DMS53 (cell line): Measurements from ENCODE around the gene UBTF.
A peak's percentile ranks its signal among the peaks of the same experiment; 100 is the strongest.

Experiments
- DNase-seq: peaks from one replicate; lab custom pipeline; 2025; lab: John Stamatoyannopoulos, UW

Gene UBTF

GRCh38 chr17:44241106-44241624 lies 21.7 kb upstream of the UBTF start:
- no peak for DNase-seq

GRCh38 chr17:44237886-44238285 lies 18.4 kb upstream of the UBTF start:
- peak; percentile 34 for DNase-seq

GRCh38 chr17:44236444-44236991 lies 17.0 kb upstream of the UBTF start:
- DNase-seq = no peak

DNA sequence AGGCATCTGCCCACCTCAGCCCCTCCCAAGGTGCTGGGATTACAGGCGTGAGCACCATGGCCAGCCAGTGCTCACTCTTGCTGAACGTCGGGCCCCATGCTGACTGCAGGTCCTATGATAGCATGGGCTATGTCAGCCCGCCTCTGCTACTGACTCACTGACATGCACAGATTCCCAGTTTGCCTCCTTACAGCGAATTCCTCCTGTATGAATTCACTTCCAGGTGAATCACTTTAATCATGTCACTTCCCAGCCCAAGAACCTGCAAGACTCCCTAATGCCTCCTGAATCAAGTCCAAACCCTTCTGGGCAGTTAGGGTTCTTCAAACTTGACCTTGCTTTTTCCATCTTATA lies 16.1 kb upstream of the UBTF start:
- DNase-seq = no peak

DNA sequence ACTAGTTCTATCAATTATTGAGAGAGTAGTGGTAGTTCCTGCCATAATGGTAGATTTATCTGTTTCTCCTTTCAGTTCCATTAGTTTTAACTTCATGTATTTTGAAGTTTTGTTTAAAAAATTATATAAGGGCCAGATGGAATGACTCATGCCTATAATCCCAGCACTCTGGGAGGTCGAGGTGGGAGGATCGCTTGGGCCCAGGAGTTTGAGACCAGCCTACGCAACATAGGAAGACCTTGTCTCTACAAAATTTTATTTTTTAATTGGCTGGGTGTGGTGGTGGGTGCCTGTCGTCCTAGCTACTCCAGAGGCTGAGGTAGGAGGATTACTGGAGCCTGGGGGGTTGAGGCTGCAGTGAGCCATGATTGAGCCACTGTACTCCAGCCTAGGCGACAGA lies 14.1 kb upstream of the UBTF start:
- no peak for DNase-seq

DNA sequence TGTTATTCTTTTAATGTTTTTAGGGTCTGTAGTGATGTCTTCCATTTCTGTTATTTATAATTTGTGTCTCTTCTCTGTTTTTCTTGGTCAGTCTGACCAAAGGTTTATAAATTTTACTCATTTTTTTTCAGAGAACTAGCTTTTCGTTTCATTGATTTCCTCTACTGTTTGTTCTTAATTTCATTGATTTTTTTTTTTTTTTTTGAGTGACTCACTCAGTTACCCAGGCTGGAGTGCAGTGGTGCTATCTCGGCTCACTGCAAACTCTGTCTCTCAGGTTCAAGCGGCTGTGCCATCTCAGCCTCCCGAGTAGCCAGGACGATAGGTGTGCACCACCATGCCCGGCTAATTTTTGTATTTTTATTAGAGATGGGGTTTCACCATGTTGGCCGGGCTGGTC lies 12.6 kb upstream of the UBTF start:
- DNase-seq = no peak

DNA sequence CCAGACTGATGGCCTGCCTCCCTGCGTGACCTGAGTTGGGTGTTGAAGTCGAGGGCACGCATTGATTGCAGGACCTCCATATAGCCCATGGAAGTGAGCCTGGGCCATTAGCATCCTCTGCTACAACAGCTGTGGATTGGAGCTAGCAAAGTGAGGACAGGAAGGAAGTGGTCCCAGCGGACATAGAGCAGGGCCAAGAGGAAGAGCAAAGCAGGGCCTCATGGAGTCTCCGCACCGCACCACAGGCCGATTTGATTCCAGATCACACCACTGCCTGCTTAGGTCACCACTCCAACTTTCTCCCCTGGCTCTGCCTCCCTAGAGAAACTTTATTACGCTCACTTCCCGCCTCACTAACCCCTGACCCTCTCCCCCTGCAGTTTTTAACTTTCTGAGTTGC lies 10.7 kb upstream of the UBTF start:
- no peak for DNase-seq

- DNase-seq = no peak
Observed at GRCh38 chr17:44229090-44229489, 9.6 kb upstream of the UBTF start.

DNA sequence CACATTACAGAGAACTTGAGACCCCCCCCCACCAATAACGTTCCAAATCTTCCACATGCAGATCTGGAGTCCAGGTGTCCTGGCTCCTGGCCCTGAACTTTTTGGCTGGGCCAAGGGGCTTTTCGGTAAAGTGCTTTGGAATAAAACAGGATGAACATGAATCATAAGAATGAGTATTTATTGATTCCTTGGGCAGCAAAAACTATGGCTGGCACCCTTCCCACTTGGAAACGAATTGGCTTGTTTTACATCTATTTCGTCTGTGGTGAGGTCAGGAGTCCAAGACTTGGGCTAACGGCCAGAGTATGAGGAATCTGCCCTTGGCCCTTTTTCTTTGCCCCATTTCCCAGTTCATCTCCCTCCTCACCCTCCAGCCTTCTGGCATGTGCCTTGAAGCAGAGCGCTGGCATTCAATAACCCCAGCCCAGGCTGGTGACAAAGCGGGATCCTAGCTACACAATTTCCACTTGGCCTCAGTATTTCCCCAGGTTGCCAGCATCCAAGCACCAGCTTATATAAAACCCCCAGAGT lies 4.1 kb upstream of the UBTF start:
- no peak for DNase-seq

DNA sequence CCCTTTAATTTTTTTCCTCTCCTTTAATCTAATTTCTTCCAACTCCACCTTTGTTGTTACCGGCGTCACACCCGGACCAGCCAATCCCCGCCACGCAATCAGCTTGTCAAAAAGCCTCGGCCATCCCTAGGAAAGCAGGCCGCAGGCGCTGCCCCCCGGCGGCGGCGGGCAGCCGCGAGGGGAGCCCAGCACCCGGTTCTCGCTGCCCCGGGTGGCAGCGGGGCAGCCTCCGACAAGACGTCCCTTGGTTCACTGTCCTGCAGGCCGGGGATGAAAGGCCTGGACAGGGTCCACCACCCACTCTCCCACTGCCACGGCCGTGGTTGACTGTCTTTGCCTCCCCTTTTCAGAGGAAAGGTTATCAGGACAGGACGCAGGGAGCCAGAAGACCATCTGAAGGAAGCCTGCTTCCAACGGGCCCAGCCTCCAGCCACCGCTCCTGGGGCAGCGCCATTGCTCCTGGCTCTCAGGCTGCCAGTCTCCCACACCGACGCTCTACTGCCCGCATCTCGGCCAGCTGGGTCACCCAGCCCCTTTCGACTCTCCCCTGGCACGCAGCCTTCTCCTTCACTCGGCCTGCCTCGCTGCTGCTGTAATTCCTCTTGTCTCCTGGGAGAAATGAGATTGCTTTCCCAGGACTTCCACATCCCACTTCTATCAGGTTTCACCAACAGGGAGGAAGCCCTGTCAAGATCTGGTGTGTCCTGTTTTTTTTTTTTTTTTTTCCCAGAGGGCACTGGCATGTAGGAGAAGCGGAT lies 2.8 kb upstream of the UBTF start:
- DNase-seq = peak; percentile 76

DNA sequence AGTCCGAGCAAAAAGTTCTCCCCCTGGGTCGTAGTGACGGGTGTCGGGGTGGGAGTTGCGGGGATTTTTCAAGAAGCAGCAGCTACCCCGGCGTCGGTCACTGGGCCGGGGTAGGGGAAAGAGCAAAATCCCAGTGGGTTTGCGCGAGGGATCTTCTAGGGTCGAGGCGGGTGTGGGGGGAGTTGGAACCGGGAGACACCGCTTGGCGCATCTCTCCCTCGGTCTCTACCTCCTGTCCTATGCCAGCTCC lies 2.3 kb upstream of the UBTF start:
- DNase-seq = no peak

DNA sequence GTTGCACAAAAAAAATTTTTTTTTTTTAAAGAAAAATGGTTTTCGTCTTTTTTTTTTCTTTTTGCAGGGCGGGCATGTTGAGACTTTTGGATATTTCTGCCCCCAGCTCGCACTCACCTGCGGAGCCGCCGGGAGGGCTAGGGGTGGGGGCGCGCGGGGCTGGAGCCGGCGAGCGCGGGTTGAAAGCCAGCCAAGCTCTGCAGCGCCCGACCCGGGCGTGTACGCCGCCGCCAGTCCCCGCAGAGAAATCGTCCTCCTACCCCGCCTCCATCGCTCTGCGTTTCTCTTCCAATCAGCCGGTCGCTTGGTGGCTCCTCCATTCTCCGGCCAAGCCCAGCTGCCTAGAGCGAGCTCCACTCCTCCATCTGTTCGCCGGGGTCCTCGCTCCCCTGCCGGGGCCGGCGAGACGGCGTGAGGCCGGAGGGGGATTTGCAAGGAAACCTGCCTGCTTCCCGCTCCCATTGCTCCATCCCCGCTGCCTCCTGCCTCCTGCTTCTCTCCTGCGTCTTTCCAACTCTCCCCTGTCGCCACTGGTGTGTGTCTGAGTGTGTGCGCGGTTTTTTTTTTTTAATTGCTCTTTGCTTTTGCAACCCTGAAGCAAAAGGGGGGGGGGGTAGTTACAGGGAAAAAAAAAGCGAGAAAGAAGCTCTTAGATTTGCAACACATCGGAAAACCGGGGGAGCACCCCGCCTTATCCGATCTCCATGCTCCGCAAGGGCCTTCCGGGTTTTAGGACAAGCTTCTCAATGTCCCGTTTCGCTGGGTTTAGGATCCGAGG lies 1.8 kb upstream of the UBTF start:
- DNase-seq = peak; percentile 91

DNA sequence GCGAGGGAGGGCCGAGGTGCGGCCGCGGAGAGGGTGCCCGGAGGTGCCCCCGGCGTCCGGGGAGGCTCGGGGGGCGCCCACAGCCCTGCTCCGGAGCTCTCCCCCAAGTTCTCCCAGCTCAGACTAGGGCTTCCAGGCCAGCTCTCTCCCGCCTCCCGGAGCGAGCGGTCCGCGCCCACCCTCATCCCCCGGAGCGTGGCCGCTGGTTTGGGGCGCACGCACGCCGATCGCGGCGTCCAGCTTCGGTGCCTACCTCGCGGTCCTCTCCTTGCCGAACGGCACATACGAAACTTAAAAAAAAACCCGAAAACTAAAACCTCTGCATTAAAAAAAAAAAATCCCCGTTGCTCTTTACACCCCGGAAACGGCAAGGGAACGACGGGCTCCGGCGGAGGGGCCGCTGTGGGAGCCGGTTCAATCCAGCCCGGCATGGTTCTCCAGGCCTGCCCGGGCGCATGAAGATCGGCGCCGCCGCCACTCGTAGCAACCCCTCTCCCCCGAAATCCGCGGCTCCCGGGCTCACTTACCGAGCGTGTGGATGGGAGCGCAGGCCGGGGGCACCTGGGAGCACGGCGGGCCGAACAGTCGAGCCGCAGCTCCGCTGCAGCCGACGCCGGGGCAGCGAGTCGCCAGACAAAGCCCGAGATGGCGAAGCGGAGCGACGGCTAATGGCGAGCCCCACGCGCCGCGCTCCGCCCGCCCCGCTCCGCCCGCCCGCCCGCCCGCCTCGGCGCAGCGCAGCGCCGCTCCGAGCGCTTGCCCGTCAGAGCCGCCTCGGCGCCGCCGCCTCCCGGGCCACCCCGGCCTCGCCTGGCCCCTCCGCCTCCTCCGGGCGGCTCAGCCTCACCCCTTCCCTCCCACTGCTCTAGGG lies 973 bp upstream of the UBTF start:
- DNase-seq = peak; percentile 85

DNA sequence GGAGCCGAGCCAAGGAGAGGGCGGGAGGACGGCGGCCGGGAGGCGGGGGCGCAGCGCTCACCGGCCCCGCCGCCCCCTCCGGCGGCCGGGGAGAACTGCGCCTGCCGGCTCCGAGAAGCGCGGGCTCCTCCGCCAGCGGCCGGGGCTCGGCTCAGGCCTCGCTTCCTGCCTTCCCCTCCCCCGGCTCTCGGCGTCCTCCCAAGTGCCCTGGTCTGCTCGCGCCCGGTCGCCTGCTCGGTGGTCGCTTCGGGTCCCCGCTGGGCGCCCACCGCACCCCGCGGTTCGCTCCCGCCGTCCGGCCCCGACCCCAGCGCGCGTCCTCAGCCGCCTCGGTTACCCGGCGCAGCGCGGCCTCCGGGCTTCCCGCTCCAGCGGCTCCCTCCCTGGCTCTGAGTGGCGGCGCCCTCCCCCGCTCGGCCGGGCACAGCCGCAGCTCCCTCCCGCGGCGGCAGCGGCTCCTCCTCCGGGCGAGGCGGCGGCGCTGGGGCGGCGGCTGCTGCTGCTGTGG lies 313 bp downstream of the UBTF start:
- peak; percentile 92 for DNase-seq

DNA sequence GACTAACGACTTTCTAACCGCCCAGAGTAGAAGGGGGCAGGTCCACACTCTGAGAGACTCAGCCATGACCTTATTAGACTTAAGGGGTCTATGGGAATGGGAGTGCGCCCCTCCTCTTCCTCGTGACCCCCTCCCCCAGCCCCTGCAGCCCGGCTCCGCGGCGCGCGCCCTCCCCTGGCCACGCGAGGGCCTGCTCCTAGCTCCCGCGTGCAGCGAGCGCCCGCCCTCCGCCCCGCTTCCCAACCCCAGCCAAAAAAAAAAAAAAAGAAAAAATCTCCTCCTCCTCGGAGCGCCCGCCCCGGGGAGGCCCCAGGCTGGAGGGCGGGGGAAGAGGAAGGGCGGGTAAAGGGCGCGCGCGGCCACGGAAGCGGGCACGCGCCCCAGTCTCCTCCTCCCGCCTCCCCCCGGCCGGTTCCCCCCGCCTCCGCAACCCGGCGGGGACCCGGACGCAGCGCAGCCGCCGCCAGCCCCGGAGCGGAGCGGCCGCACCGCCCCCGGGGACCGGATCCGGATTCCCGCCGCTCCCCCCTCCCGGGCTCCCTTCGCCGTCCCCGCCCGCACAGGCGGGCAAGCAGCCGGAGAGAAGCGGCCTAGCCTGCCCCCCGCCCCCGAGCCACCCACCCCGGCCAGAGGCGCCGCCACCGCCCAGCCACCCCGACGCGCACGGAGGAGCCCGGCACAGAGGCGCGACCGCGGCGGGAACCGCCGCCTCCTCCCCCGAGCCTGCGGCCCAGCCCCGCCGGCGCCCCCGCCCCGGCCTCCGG lies 949 bp downstream of the UBTF start:
- DNase-seq = peak; percentile 98

GRCh38 chr17:44217738-44218343 lies 1.6 kb downstream of the UBTF start:
- no peak for DNase-seq

DNA sequence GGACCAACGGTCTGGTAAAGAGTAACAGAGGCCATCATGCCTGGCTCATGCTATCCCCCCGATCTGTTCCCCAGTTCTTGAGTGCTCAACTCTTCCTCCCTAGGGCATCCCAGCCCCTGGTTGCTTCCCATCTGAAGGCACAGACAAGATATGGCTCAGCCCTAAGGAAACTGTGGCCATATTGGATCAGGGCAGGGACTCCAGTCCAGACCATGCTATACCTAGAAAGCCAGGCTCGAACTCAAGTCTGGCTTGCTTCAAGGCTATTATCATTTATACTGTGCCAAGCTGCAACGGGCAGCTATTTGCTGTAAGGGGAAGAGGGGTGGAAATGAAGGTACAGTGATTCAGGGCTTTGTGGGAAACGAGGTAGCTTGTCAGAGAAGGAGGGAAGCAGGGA lies 2.8 kb downstream of the UBTF start:
- no peak for DNase-seq

DNA sequence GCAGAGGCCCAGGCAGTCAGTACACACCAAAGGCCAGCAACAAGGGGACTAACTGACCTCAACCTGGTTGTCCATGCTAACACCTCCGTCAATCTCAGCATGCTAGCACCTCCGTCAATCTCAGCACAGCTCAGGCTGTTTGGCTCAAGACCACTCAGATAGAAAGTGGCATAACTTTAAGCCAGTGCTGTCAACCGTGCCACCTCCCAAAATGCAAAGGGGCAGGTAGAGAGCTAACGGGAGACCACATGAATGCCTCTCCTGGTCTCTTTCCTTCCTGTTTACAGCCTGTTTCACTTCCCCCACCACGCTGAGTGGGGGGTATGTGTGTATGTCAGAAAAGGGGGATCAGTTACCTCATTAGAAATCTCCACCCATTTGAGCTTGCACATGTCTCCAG lies 3.3 kb downstream of the UBTF start:
- no peak for DNase-seq

GRCh38 chr17:44214896-44215295 lies 4.6 kb downstream of the UBTF start:
- no peak for DNase-seq

GRCh38 chr17:44214230-44214494 lies 5.3 kb downstream of the UBTF start:
- no peak for DNase-seq
